GM20000 (cell line): Measurements from ENCODE around the gene OR13H1.
"Not testable (repeated sequence)": the region's sequence is repeated elsewhere in the genome, so short reads cannot be mapped to it uniquely, and the experiment has no call there.

ENCODE experiments used
- DNase-seq: peaks from one replicate; pipeline ENCODE4 v3.0.0; 2012; ENCODE audit warnings: low spot score
- TF ChIP-seq, protein P1 (sequence below): IDR thresholded peaks from 2 replicates; pipeline ENCODE4 v1.5.1; 2012; ENCODE audit warnings: mild to moderate bottlenecking, control low read depth; ENCODE audit errors: extremely low read depth, missing control alignments

The OR13H1 gene

GRCh38 chrX:131564553-131565229 is 20.8 kb downstream of the OR13H1 start:
- TF ChIP-seq, protein P1, sequence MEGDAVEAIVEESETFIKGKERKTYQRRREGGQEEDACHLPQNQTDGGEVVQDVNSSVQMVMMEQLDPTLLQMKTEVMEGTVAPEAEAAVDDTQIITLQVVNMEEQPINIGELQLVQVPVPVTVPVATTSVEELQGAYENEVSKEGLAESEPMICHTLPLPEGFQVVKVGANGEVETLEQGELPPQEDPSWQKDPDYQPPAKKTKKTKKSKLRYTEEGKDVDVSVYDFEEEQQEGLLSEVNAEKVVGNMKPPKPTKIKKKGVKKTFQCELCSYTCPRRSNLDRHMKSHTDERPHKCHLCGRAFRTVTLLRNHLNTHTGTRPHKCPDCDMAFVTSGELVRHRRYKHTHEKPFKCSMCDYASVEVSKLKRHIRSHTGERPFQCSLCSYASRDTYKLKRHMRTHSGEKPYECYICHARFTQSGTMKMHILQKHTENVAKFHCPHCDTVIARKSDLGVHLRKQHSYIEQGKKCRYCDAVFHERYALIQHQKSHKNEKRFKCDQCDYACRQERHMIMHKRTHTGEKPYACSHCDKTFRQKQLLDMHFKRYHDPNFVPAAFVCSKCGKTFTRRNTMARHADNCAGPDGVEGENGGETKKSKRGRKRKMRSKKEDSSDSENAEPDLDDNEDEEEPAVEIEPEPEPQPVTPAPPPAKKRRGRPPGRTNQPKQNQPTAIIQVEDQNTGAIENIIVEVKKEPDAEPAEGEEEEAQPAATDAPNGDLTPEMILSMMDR: no peak
- no peak for DNase-seq

DNA sequence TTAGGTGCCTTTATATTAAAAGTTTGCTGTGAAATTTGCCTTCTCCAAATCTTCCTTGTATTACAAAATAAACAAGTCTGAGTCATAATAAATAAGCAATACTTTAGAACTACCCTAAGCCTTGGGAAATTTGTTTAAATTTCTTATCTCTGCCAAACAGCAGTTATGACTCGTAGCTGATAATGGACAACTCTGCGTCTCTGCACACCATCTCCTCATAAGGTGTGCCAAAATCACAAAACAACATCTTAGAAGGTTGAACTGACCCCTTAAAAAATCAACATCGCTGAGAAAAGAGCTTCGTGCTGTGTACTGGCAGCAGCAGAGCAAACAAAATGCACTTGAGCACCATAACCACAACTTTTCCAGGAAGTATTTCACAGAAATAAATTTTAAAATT is 22.0 kb downstream of the OR13H1 start:
- DNase-seq: no peak
- TF ChIP-seq, protein P1: no peak

DNA sequence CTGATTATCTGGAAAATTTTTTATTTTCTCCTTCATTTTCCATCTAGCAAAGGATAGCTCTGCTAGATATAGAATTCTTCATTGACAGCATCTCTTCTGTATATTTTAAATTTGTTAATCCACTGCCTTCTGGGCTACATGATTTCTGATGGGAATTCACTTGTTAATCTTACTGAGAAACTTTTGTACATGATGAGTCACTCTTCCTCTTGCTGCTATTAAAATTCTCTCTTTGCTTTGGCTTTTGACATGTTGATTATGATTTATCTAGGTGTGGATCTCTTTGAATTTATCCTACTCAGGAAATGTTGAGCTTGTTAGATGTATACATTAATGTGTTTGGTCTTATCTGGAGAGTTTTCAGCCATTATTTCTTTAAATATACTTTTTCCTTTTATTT is 27.5 kb downstream of the OR13H1 start:
- TF ChIP-seq, protein P1: no peak
- DNase-seq: no peak

DNA sequence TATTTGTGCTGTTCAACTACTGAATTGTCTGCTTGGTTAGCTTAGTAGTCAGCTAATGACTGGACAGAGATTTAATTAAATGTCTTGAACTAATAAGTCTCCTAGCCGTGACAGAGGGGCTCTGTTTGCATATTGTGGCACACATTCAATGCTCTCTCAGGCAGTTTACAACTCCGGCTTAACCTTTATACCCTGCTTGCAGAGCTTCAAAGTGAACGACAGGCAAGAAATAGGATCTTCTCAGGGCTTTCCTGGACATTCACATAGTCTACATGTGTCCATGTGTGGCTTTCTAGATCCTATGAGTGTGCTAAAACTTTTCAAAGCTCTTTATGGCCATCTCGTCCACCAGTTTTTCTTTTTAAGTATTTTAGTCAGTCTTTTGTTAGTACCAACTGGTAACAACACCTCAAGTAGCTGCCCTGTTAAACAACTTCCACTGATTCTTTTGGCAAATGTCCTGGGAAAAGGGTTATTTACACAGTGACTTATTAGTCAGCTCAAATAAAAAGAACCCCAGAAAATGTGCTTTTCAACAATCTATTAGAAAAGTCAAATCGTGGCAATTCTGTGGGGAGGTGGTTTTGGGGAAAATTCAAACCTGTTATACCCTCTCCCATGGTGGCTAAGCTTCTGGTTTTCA is 28.6 kb downstream of the OR13H1 start:
- no peak for DNase-seq
- TF ChIP-seq, protein P1: no peak

- TF ChIP-seq, protein P1: no peak
- DNase-seq: no peak
Observed at GRCh38 chrX:131577413-131577812, 33.5 kb downstream of the OR13H1 start.

- DNase-seq: no peak
- TF ChIP-seq, protein P1: no peak
Observed at GRCh38 chrX:131577999-131578734, 34.3 kb downstream of the OR13H1 start.

DNA sequence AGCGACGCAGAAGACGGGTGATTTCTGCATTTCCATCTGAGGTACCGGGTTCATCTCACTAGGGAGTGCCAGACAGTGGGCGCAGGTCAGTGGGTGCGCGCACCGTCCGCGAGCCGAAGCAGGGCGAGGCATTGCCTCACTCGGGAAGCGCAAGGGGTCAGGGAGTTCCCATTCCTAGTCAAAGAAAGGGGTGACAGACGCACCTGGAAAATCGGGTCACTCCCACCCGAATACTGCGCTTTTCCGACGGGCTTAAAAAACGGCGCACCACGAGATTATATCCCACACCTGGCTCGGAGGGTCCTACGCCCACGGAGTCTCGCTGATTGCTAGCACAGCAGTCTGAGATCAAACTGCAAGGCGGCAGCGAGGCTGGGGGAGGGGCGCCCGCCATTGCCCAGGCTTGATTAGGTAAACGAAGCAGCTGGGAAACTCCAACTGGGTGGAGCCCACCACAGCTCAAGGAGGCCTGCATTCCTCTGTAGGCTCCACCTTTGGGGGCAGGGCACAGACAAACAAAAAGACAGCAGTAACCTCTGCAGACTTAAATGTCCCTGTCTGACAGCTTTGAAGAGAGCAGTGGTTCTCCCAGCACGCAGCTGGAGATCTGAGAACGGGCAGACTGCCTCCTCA is 35.0 kb downstream of the OR13H1 start:
- not testable (repeated sequence) for DNase-seq
